ENCODE results near the gene CSF2.

- TF ChIP-seq, protein P1, sequence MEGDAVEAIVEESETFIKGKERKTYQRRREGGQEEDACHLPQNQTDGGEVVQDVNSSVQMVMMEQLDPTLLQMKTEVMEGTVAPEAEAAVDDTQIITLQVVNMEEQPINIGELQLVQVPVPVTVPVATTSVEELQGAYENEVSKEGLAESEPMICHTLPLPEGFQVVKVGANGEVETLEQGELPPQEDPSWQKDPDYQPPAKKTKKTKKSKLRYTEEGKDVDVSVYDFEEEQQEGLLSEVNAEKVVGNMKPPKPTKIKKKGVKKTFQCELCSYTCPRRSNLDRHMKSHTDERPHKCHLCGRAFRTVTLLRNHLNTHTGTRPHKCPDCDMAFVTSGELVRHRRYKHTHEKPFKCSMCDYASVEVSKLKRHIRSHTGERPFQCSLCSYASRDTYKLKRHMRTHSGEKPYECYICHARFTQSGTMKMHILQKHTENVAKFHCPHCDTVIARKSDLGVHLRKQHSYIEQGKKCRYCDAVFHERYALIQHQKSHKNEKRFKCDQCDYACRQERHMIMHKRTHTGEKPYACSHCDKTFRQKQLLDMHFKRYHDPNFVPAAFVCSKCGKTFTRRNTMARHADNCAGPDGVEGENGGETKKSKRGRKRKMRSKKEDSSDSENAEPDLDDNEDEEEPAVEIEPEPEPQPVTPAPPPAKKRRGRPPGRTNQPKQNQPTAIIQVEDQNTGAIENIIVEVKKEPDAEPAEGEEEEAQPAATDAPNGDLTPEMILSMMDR (IDR thresholded peaks at IDR 0.05 in 4 of 5, conservative IDR thresholded peaks at IDR 0.05 in 1 of 5): no peak
- no peak for TF ChIP-seq POLR2A (IDR thresholded peaks at IDR 0.05)
Measured at GRCh38 chr5:132099905-132100304, 26.3 kb downstream of the CSF2 start.
